ENCODE measurements around the gene FAM170B. TPM values are rescaled to one million over a fixed set of nuclear protein-coding genes. Genes with fewer than 3 reads are reported as not detected.

The FAM170B gene
- total and polyA plus RNA-seq, 2 of the 4 experiments (the other 2 are of a cell fraction), result not detected

GRCh38 chr10:49107111-49107886, 26.5 kb downstream of the FAM170B start:
- peaks cover 4 to 41% of the 10 kb centered on the region in 2 experiments for H3K79me1 ChIP-seq (ENCODE audit: low read depth in 1 of 2, low read length in 2 of 2)
- H3K27ac ChIP-seq (ENCODE audit: insufficient read depth, low read length), result no peak overlapping the region
- intact Hi-C loops (cut with micrococcal nuclease) (no loop called here), in situ Hi-C loops (cut with MboI; ENCODE audit: low sequenced_read_pairs) (no loop called here), dilution Hi-C loops (cut with HindIII; ENCODE audit: low sequenced_read_pairs, unreplicated experiment) (no loop called here)
- no peak overlapping the region for H3K4me3 ChIP-seq (ENCODE audit: insufficient read depth, low read depth, low read length)
- H3K4me2 ChIP-seq (ENCODE audit: low read depth, low read length), result no peak overlapping the region
- H2BK15ac ChIP-seq (ENCODE audit: low read depth, low read length), result no peak overlapping the region
- no peak overlapping the region for H3K14ac ChIP-seq (replicated peaks; ENCODE audit: low read depth, low read length)
- POLR2A ChIA-PET (ENCODE audit: unreplicated experiment), result no interaction called here
- no peak overlapping the region for H2BK120ac ChIP-seq (ENCODE audit: low read depth, low read length)
- H3K9me1 ChIP-seq (ENCODE audit: insufficient read depth, low read length), result peaks cover 6% of the 10 kb centered on the region
- H4K8ac ChIP-seq (ENCODE audit: low read depth in 2 of 2, low read length in 2 of 2), result no peak overlapping the region
- H2AK9ac ChIP-seq (replicated peaks; ENCODE audit: low read depth, low read length, poor library complexity), result no peak overlapping the region
- no peak for DNase-seq
- peaks cover 9% of the 10 kb centered on the region for H4K20me1 ChIP-seq (ENCODE audit: insufficient read depth, low read length)
- CTCF ChIA-PET, result no interaction called here
- H3K36me3 ChIP-seq (ENCODE audit: control insufficient read depth, insufficient read depth, low read length), result peaks cover 13% of the 10 kb centered on the region; the same call in 1 of the 2 replicates
- ATAC-seq (ENCODE audit: low read depth), result no peak
- H2AK5ac ChIP-seq (ENCODE audit: low read depth, low read length), result no peak overlapping the region
- no peak overlapping the region for H2AFZ ChIP-seq (replicated peaks; ENCODE audit: low read length, poor library complexity)
- H3K4ac ChIP-seq (ENCODE audit: low read depth, low read length), result no peak overlapping the region
- no peak overlapping the region for H2BK20ac ChIP-seq (ENCODE audit: low read depth, low read length)
- H3K56ac ChIP-seq (ENCODE audit: extremely low read depth, insufficient read depth, low read length), result no peak overlapping the region
- 100% methylated on average over 3 of the region's 17 CpGs; no CpG with 5 or more reads in 1 of the 2 experiments for WGBS, 2 experiments (ENCODE audit: extremely low coverage in 2 of 2, insufficient read length in 1 of 2)
- TF ChIP-seq RCOR1 (IDR thresholded peaks at IDR 0.05; ENCODE audit: insufficient replicate concordance, low read length), result no peak
- no peak for TF ChIP-seq MAZ (IDR thresholded peaks at IDR 0.05; ENCODE audit: borderline replicate concordance, low read depth, low read length)
- TF ChIP-seq BHLHE40 (IDR thresholded peaks at IDR 0.05; ENCODE audit: low read depth, low read length), result no peak
- TF ChIP-seq SMC3 (IDR thresholded peaks at IDR 0.05; ENCODE audit: low read depth, low read length), result no peak
- TF ChIP-seq CEBPB (IDR thresholded peaks at IDR 0.05; ENCODE audit: low read depth, low read length), result no peak
- no peak for TF ChIP-seq ELK1 (IDR thresholded peaks at IDR 0.05; ENCODE audit: borderline replicate concordance, low read depth, low read length)
- no peak for TF ChIP-seq RFX5 (IDR thresholded peaks at IDR 0.05; ENCODE audit: low read depth, low read length)
- TF ChIP-seq NFE2L2 (IDR thresholded peaks at IDR 0.05; ENCODE audit: low read depth, low read length), result no peak
- no peak overlapping the region for H2BK5ac ChIP-seq (ENCODE audit: low read depth, low read length, poor library complexity, severe bottlenecking)
- no peak overlapping the region for H4K5ac ChIP-seq (ENCODE audit: low read depth, low read length)
- H4K91ac ChIP-seq (ENCODE audit: insufficient read depth, low read depth, low read length), result no peak overlapping the region
- no peaks in the 10 kb centered on the region for H3K27me3 ChIP-seq (ENCODE audit: control insufficient read depth, insufficient read depth, low read length)
- H3K9me3 ChIP-seq (ENCODE audit: control insufficient read depth, insufficient read depth, low read length), result no peaks in the 10 kb centered on the region
- no peak overlapping the region for H3K18ac ChIP-seq (ENCODE audit: low read depth, low read length)
- peaks cover 16% of the 10 kb centered on the region; the same call in 1 of the 2 replicates for H3K4me1 ChIP-seq (ENCODE audit: control insufficient read depth, insufficient read depth, low read length)
- H3K23ac ChIP-seq (ENCODE audit: low read depth, low read length), result no peak overlapping the region
- no TSS peak for BruUV-seq (replicated peaks)
- no peak overlapping the region for H3K9ac ChIP-seq (ENCODE audit: low read depth, low read length)

Measured in IMR-90 (cell line).